GM12878 (cell line): ENCODE measurements around the gene MED13L. TPM values are rescaled to one million over a fixed set of nuclear protein-coding genes. Genes with fewer than 3 reads are reported as not detected.

Experiments
- ATAC-seq: fragments of 200-7000 bp; cut with Tn5 transposase; 3 replicates; pipeline ENCODE4 v1.9.1; 2020; ENCODE audit warnings: mild to moderate bottlenecking, moderate library complexity
- BruUV-seq: library from RNA; stranded (reverse); fragments of 400-500 nt; replicated peaks from 2 replicates; lab custom pipeline; 2021; lab: Mats Ljungman, UMichigan
- CTCF ChIA-PET: fragments of 300-600 bp; sonication (Branson Sonifier 250); formaldehyde crosslinking; extraction: SDS; loops from one replicate; lab custom pipeline; 2021; ENCODE audit warnings: inconsistent platforms; lab: Yijun Ruan, JAX
- POLR2A ChIA-PET: fragments of 350-600 bp; formaldehyde crosslinking; extraction: SDS; loops from one replicate; lab custom pipeline; 2021; ENCODE audit warnings: inconsistent platforms; lab: Charles Lee
- RAD21 ChIA-PET: fragments of 300-600 bp; sonication (Branson Sonifier 250); formaldehyde crosslinking; loops from one replicate; lab custom pipeline; 2023; ENCODE audit warnings: antibody characterized with exemption; ENCODE audit not compliant: unreplicated experiment; lab: Charles Lee
- SMC1A ChIA-PET: fragments of 300-600 bp; sonication (Branson Sonifier 250); formaldehyde crosslinking; loops from one replicate; lab custom pipeline; 2023; ENCODE audit not compliant: unreplicated experiment, uncharacterized antibody; lab: Charles Lee
- DNase-seq: peaks from one replicate; pipeline ENCODE4 v3.0.0-alpha.2; 2011; ENCODE audit warnings: low read depth, low spot score
- FAIRE-seq: peaks from 3 replicates; lab custom pipeline; 2011; peaks lifted over from hg19 to GRCh38; lab: Jason Lieb, UNC
- H2AFZ ChIP-seq: 2 replicates; pipeline ENCODE4 v1.6.0; 2011; ENCODE audit warnings: low read depth, low read length, control low read depth; ENCODE audit not compliant: control insufficient read depth
- H3K27ac ChIP-seq: 2 replicates; pipeline ENCODE4 v1.5.1; 2011; ENCODE audit warnings: control low read depth; ENCODE audit not compliant: control insufficient read depth, insufficient read depth
- H3K27me3 ChIP-seq, 2 experiments: replicated peaks in 1 of 2; 2 replicates each; pipeline versions ENCODE4 v1.6.0 to v1.6.1; 2011; ENCODE audit warnings: low read length in 1 of 2; ENCODE audit not compliant: control insufficient read depth in 2 of 2, insufficient read depth in 2 of 2
- H3K36me3 ChIP-seq, 2 experiments: 2 replicates each; pipeline ENCODE4 v1.5.1; 2011; ENCODE audit warnings: low read length in 1 of 2; ENCODE audit not compliant: control insufficient read depth in 2 of 2, insufficient read depth in 2 of 2
- H3K4me1 ChIP-seq: 2 replicates; pipeline ENCODE4 v1.6.1; 2011; ENCODE audit warnings: mild to moderate bottlenecking, low read length, moderate library complexity, mixed read lengths; ENCODE audit not compliant: control insufficient read depth, insufficient read depth
- H3K4me2 ChIP-seq: 2 replicates; pipeline ENCODE4 v1.6.0; 2011; ENCODE audit warnings: control low read depth; ENCODE audit not compliant: control insufficient read depth, insufficient read depth
- H3K4me3 ChIP-seq: fragments of 200-600 bp; sonication (generic); 2 replicates; pipeline ENCODE4 v1.5.1; 2016
- H3K79me2 ChIP-seq: 2 replicates; pipeline ENCODE4 v1.6.0; 2011; ENCODE audit warnings: low read length; ENCODE audit not compliant: control insufficient read depth, insufficient read depth
- H3K9ac ChIP-seq: 2 replicates; pipeline ENCODE4 v1.8.0; 2011; ENCODE audit warnings: low read length, control low read depth, mixed read lengths; ENCODE audit not compliant: control insufficient read depth, insufficient read depth
- H3K9me3 ChIP-seq: replicated peaks from 3 replicates; pipeline ENCODE4 v1.5.1; 2011; ENCODE audit warnings: mild to moderate bottlenecking, low read length; ENCODE audit not compliant: control insufficient read depth, insufficient read depth
- H4K20me1 ChIP-seq: 2 replicates; pipeline ENCODE4 v1.6.0; 2011; ENCODE audit not compliant: control insufficient read depth, insufficient read depth
- EED ChIP-seq: sonication (generic); IDR thresholded peaks from 2 replicates; pipeline ENCODE4 v1.6.1; 2016; ENCODE audit warnings: antibody characterized with exemption, low read depth
- ESRRA ChIP-seq: IDR thresholded peaks from 2 replicates; pipeline ENCODE4 v1.6.1; 2012; ENCODE audit warnings: mild to moderate bottlenecking, low read length, improper control_type of control experiment
- FOS ChIP-seq: IDR thresholded peaks from 3 replicates; pipeline ENCODE4 v1.6.1; 2011; ENCODE audit warnings: borderline replicate concordance; ENCODE audit not compliant: insufficient read length; ENCODE audit errors: extremely low read depth
- HSF1 ChIP-seq: fragments of 150-350 bp; IDR thresholded peaks from 2 replicates; pipeline ENCODE4 v1.6.1; 2014; ENCODE audit warnings: mild to moderate bottlenecking, low read depth, low read length
- IKZF1 ChIP-seq: fragments of 450-650 bp; conservative IDR thresholded peaks from 2 replicates; pipeline ENCODE4 v1.6.1; 2017; ENCODE audit warnings: antibody characterized with exemption, mild to moderate bottlenecking
- IRF3 ChIP-seq: fragments of 450-650 bp; IDR thresholded peaks from 2 replicates; pipeline ENCODE4 v1.6.1; 2014; ENCODE audit warnings: mild to moderate bottlenecking
- IRF4 ChIP-seq: IDR thresholded peaks from 2 replicates; pipeline ENCODE4 v1.6.1; 2011; ENCODE audit warnings: low read depth, low read length
- MEF2A ChIP-seq: IDR thresholded peaks from 2 replicates; pipeline ENCODE4 v1.6.1; 2011; ENCODE audit warnings: low read depth, mild to moderate bottlenecking, low read length, moderate library complexity; ENCODE audit not compliant: insufficient read depth
- RCOR1 ChIP-seq: conservative IDR thresholded peaks from 2 replicates; pipeline ENCODE4 v1.6.1; 2012; ENCODE audit warnings: low read depth, low read length, improper control_type of control experiment
- RUNX3 ChIP-seq: IDR thresholded peaks from 2 replicates; pipeline ENCODE4 v1.6.1; 2012; ENCODE audit warnings: low read length, inconsistent platforms
- SMC3 ChIP-seq: IDR thresholded peaks from 2 replicates; pipeline ENCODE4 v1.6.1; 2011; ENCODE audit warnings: low read length, improper control_type of control experiment, borderline replicate concordance
- SP1 ChIP-seq: IDR thresholded peaks from one replicate; pipeline ENCODE4 v1.6.1; 2011; ENCODE audit warnings: low read depth, low read length
- SREBF2 ChIP-seq: IDR thresholded peaks from 2 replicates; pipeline ENCODE4 v1.6.1; 2012; ENCODE audit warnings: mild to moderate bottlenecking, low read length
- WGBS: methylation state at CpG from one replicate; pipeline ENCODE4 v1.1.6; 2016; ENCODE audit warnings: low lambda C conversion rate; ENCODE audit not compliant: insufficient replicate concordance, insufficient coverage; ENCODE audit errors: missing lambda C conversion rate; 5-methylcytosine and 5-hydroxymethylcytosine counted together
- in situ Hi-C: fragments of 300-500 bp; cut with MboI; formaldehyde crosslinking; loops from 9 replicates; pipeline ENCODE4 v1.14.3; 2018; ENCODE audit warnings: mixed read lengths
- intact Hi-C: fragments of 100-400 bp; cut with micrococcal nuclease; formaldehyde crosslinking; loops from one replicate; pipeline ENCODE4 v1.14.2; 2022; ENCODE audit not compliant: unreplicated experiment
- polyA plus RNA-seq, 11 experiments: library from polyadenylated mRNA; depleted of rRNA in 4 of 11; unstranded in 6 of 11; stranded (reverse) in 5 of 11; fragments of >200 nt; fragmentation: Nextera tagmentation in 4 of 11; fragmentation: Illumina TruSeq in 1 of 11; extraction: Ambion mirVana in 4 of 11; extraction: Trizol in 1 of 11; gene quantifications; 1 replicate in 1 of 11; 2 replicates in 10 of 11; pipeline versions ENCODE4 v1.2.1 to v1.2.3, GENCODE V29; 2011 to 2016; ENCODE audit warnings: inconsistent platforms in 2 of 11, missing spikeins in 2 of 11, low read depth in 1 of 11
- total RNA-seq, 4 experiments: library from RNA; depleted of rRNA in 3 of 4; stranded (reverse); fragments of >200 nt in 3 of 4; fragmentation: Illumina TruSeq in 1 of 4; extraction: Trizol in 1 of 4; gene quantifications; 2 replicates each; pipeline versions ENCODE4 v1.2.1 to v1.2.3, GENCODE V29; 2013 to 2021

Gene MED13L
- total and polyA plus RNA-seq, 10 of the 15 experiments (the other 5 are each of a cell fraction or from before 2014, with no cell fraction given), result 3.7 to 30.1 (median 9.1) TPM

- CTCF ChIA-PET, result interaction anchor here (1.7 kb wide), 1 partner anchor 20 kb away, joined by 4 read pairs; no protein-coding TSS in a partner anchor
- no peaks in the 10 kb centered on the region for H3K4me1 ChIP-seq
- DNase-seq, result no peak
- in situ Hi-C loops, result no loop called here
- H3K27ac ChIP-seq, result no peak overlapping the region
- 74% methylated on average over 5 of the region's 5 CpGs for WGBS
- no peak overlapping the region for H2AFZ ChIP-seq
- H3K27me3 ChIP-seq, result no peaks in the 10 kb centered on the region
- H3K36me3 ChIP-seq, result no peaks in the 10 kb centered on the region
- H3K4me2 ChIP-seq, result no peak overlapping the region
- SMC1A ChIA-PET, result interaction anchor here (0.9 kb wide), 1 partner anchor 21 kb away, joined by 3 read pairs; no protein-coding TSS in a partner anchor
- ATAC-seq, result no peak
- RAD21 ChIA-PET, result interaction anchor here (1.3 kb wide), 1 partner anchor 20 kb away, joined by 6 read pairs; no protein-coding TSS in a partner anchor
- no peak for FAIRE-seq
- POLR2A ChIA-PET, result interaction anchor here (0.5 kb wide), 1 partner anchor 329 kb away, joined by 8 read pairs; no protein-coding TSS in a partner anchor
- no TSS peak for BruUV-seq
- H3K79me2 ChIP-seq, result no peaks in the 10 kb centered on the region; the same call in 1 of the 2 replicates
- no peak overlapping the region for H3K9ac ChIP-seq
- no peaks in the 10 kb centered on the region for H4K20me1 ChIP-seq
- intact Hi-C loops, result no loop called here
- H3K9me3 ChIP-seq, result no peaks in the 10 kb centered on the region
- TF ChIP-seq FOS, result no peak
- no peak for TF ChIP-seq IKZF1
- no peak for TF ChIP-seq SREBF2
- TF ChIP-seq IRF4, result no peak
- TF ChIP-seq EED, result no peak
- TF ChIP-seq MEF2A, result no peak
- no peak for TF ChIP-seq SMC3
- TF ChIP-seq RUNX3, result no peak
- TF ChIP-seq SP1, result no peak
- TF ChIP-seq RCOR1, result no peak
- TF ChIP-seq IRF3, result no peak
- TF ChIP-seq ESRRA, result no peak
- no peak for TF ChIP-seq HSF1
- no peak overlapping the region for H3K4me3 ChIP-seq
Observed at GRCh38 chr12:116216022-116216756, 61.3 kb downstream of the MED13L start.
